Measurements from ENCODE around the gene BNIP3.

GRCh38 chr10:131928248-131929095, 53.3 kb downstream of the BNIP3 start:
- TF ChIP-seq CTCF (IDR thresholded peaks at IDR 0.05) (no peak), EP300 (IDR thresholded peaks at IDR 0.05) (no peak), POLR2A (IDR thresholded peaks at IDR 0.05) (no peak), POLR2AphosphoS5 (IDR thresholded peaks at IDR 0.05) (no peak)

All from upper lobe of left lung (tissue), 4 donors.